Testis (tissue), 3 donors: ENCODE data around the gene AMBRA1. TPM values are rescaled to one million over a fixed set of nuclear protein-coding genes. Genes with fewer than 3 reads are reported as not detected.

Source experiments
- DNase-seq: peaks from one replicate; pipeline ENCODE4 v3.0.0-alpha.2; 2019
- H3K27ac ChIP-seq, 2 donors: fragments of 200-600 bp; sonication (generic); one replicate each; pipeline ENCODE4 v1.5.1; 2019
- H3K27me3 ChIP-seq: fragments of 200-600 bp; sonication (generic); one replicate; pipeline ENCODE4 v1.5.1; 2019
- H3K36me3 ChIP-seq: fragments of 200-600 bp; sonication (generic); one replicate; pipeline ENCODE4 v1.5.1; 2017; ENCODE audit warnings: low read depth; ENCODE audit errors: missing control alignments
- H3K4me1 ChIP-seq: fragments of 200-600 bp; sonication (generic); one replicate; pipeline ENCODE4 v1.5.1; 2019
- H3K4me3 ChIP-seq, 2 donors: fragments of 200-600 bp; sonication (generic); one replicate each; pipeline ENCODE4 v1.5.1; 2017 to 2019
- H3K9me3 ChIP-seq: fragments of 200-600 bp; sonication (generic); one replicate; pipeline ENCODE4 v1.5.1; 2017
- POLR2A ChIP-seq: fragments of 450-650 bp; IDR thresholded peaks from one replicate; pipeline ENCODE4 v1.6.1; 2017; ENCODE audit warnings: antibody characterized with exemption, mild to moderate bottlenecking, moderate library complexity
- WGBS, 2 donors: methylation state at CpG; one replicate each; pipeline ENCODE4 v1.1.5; 2018; 5-methylcytosine and 5-hydroxymethylcytosine counted together
- intact Hi-C: fragments of 100-400 bp; cut with DNase I; formaldehyde crosslinking; loops from one replicate; pipeline ENCODE4 v1.15.1; 2023; ENCODE audit warnings: low total_unique reads
- polyA plus RNA-seq: library from polyadenylated mRNA; stranded (reverse); fragments of 350-450 nt; fragmentation: Illumina TruSeq; extraction: RNeasy Lipid Tissue Mini Kit (QIAGEN cat#74804); gene quantifications from one replicate; pipeline ENCODE4 v1.2.3, GENCODE V29; 2014; ENCODE audit warnings: low read depth, low replicate concordance; ENCODE audit not compliant: insufficient read depth
- total RNA-seq, 2 donors: library from RNA; depleted of rRNA; stranded (reverse); fragments of >200 nt; gene quantifications; one replicate each; pipeline ENCODE4 v1.2.3, GENCODE V29; 2016
- TF ChIP-seq, protein P1 (sequence below), 3 experiments: fragments of 450-650 bp in 2 of 3; fragments of 200-600 bp in 1 of 3; sonication (generic) in 1 of 3; IDR thresholded peaks; one replicate each; pipeline ENCODE4 v1.5.1; 2016 to 2019; ENCODE audit warnings: antibody characterized with exemption in 3 of 3, mild to moderate bottlenecking in 2 of 3, moderate library complexity in 1 of 3

Gene AMBRA1
- total and polyA plus RNA-seq, 3 donors from 2014 or later, result 28.0 to 68.3 (median 55.6) TPM

DNA sequence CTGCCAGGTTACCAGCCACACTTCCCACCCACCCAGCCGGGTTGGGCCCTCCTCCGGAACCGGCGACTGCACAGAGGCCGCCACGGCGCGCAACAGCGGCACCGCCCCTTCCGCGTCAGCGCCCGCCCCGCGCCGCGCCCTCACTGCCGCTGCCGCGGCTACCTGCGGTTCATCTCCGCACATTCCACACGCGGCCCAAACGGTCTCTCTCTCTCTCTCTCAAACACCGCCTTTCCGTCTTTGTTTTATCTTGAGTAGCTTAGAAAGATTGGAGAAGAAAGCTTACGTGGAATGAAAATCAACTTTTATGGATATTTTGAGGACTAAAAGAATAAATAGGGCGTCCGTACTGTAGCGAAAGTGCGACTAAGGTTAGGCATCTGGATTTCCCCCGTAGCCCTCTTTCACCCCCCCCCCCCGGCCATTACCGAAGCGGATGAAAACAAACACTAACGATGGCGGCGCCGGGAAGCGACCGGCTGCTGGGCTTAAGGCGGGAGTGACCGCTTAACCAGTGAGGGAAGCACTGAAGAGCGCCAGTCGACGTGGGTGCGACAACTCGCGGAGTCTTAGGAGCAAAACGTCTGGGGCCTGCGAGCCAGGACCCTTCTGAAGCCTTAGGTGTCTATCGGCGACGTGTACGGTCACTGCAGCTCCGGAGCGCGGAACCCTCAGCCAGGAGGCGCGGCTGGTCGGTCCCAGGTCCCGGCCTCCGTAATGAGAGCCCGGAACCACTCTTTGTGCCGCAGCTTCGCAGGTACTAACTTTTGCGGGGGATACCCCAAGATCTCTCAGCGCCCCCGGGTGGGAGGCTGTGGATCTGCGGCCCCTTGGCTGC lies 23.5 kb upstream of the AMBRA1 start, which contains the start of the genes ATG13 and HARBI1:
ATG13 (plus strand) TSS at position 420 of the 838 bp plus-strand sequence. CDS start 26,739 bp downstream, outside the sequence.
HARBI1 (minus strand) TSS at position 94 of the 838 bp plus-strand sequence. CDS start 990 bp downstream, outside the sequence.
- Histone ChIP-seq H3K9me3 (no peaks in the 10 kb centered on the region), H3K27ac (peak within 1 kb of the TSS; percentile 86 to 91), H3K27me3 (no peaks in the 10 kb centered on the region), H3K36me3 (no peaks in the 10 kb centered on the region), H3K4me3 (peak within 1 kb of the TSS; percentile 64 to 92), H3K4me1 (peaks cover 5% of the 10 kb centered on the region)
- TF ChIP-seq POLR2A, result no peak
- TF ChIP-seq, protein P1, sequence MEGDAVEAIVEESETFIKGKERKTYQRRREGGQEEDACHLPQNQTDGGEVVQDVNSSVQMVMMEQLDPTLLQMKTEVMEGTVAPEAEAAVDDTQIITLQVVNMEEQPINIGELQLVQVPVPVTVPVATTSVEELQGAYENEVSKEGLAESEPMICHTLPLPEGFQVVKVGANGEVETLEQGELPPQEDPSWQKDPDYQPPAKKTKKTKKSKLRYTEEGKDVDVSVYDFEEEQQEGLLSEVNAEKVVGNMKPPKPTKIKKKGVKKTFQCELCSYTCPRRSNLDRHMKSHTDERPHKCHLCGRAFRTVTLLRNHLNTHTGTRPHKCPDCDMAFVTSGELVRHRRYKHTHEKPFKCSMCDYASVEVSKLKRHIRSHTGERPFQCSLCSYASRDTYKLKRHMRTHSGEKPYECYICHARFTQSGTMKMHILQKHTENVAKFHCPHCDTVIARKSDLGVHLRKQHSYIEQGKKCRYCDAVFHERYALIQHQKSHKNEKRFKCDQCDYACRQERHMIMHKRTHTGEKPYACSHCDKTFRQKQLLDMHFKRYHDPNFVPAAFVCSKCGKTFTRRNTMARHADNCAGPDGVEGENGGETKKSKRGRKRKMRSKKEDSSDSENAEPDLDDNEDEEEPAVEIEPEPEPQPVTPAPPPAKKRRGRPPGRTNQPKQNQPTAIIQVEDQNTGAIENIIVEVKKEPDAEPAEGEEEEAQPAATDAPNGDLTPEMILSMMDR (IDR thresholded peaks at IDR 0.05), result peak; percentile 53 to 70 (median 69)
- intact Hi-C loops, result no loop called here
- 0% methylated on average over 64 to 72 of the region's 72 CpGs for WGBS, 2 donors
- peak; percentile 91 for DNase-seq

DNA sequence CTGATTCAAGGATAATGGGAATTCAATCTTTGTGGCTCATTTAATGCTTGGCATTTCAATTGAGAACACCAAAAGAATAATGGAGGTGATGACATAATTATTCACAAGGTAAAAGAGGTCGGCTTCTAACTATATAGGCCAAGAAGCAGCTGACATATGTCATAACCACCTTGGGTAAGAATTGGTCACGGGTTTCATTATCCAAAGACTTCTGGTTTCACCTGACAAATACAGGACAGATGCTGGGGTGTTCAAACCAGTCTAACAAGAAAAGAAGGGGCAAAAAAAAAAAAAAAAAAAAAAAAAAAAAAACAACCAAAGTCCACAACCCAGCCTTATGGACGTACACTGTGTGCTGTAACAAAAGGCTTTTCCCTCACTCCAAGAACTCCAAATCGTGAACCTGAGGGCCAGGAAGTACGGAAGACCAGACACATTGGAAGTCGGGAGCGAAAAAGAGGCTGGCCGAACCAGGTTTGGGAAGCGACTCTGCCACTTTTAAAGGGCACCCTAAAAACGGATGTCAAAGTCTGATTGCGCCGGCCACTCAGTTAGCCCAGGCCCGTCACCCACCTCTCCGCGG lies 22.8 kb upstream of the AMBRA1 start:
- Histone ChIP-seq H3K4me3 (peak overlapping the region; percentile 64 to 92), H3K27ac (peak overlapping the region; percentile 86 to 91), H3K27me3 (no peaks in the 10 kb centered on the region), H3K36me3 (no peaks in the 10 kb centered on the region), H3K9me3 (no peaks in the 10 kb centered on the region), H3K4me1 (peaks cover 9% of the 10 kb centered on the region)
- 2% methylated on average over 15 of the region's 15 CpGs for WGBS, 2 donors
- DNase-seq, result no peak
- TF ChIP-seq POLR2A, result no peak
- TF ChIP-seq, protein P1 (IDR thresholded peaks at IDR 0.05), result no peak
- intact Hi-C loops, result no loop called here

DNA sequence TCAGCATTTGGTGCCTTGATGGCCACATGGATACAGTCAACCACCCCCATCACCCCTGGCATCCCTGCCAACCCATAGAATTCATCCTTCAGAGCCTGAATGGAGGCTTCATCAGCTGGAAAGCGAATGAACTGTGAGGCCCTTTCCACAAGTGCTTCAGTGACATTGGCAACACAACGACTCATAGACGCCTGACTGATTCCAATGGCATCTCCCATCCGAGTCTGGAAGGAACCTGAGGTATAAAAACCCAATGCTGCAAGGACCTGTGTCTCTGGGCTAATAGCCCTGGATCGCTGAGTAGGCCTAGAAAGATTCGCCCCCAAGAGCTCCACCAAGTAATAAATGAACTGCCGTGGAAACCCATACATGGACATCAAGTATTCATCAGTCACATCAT lies 21.9 kb upstream of the AMBRA1 start:
- Histone ChIP-seq H3K4me1 (peaks cover 14% of the 10 kb centered on the region), H3K4me3 (no peak overlapping the region), H3K9me3 (no peaks in the 10 kb centered on the region), H3K36me3 (no peaks in the 10 kb centered on the region), H3K27ac (no peak overlapping the region), H3K27me3 (no peaks in the 10 kb centered on the region)
- intact Hi-C loops, result no loop called here
- DNase-seq, result no peak
- no peak for TF ChIP-seq POLR2A
- TF ChIP-seq, protein P1 (IDR thresholded peaks at IDR 0.05), result no peak
- WGBS, 2 donors, result 70 to 83% methylated on average over 7 of the region's 7 CpGs

DNA sequence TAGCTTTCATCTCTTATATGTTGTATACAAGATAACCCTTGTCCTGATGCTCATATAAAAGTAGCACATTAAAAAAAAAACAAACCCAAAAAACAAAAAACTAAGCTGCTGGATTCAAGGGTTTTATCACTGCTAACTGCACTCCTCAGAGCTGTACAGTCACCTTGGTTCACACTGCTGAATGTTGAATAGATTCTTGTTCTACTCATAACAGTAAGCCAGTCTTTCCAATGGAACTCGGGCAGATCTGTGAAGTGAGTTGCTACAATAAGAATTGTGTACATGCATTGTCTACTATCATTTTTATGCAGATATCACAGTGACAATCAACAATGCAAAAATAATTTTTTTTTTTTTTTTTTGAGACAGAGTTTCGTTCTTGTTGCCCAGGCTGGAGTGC lies 18.5 kb upstream of the AMBRA1 start:
- WGBS, 2 donors, result 63 to 72% methylated on average over 2 of the region's 2 CpGs
- TF ChIP-seq, protein P1 (IDR thresholded peaks at IDR 0.05), result no peak
- TF ChIP-seq POLR2A, result no peak
- Histone ChIP-seq H3K4me3 (no peak overlapping the region), H3K27ac (peak overlapping the region in 1 of 2 donors; percentile 39), H3K36me3 (no peaks in the 10 kb centered on the region), H3K4me1 (peaks cover 9% of the 10 kb centered on the region), H3K27me3 (no peaks in the 10 kb centered on the region), H3K9me3 (no peaks in the 10 kb centered on the region)
- intact Hi-C loops, result no loop called here
- DNase-seq, result no peak
